ENCODE results near the gene DNAH11.
A peak's percentile ranks its signal among the peaks of the same experiment; 100 is the strongest.

The DNAH11 gene

DNA sequence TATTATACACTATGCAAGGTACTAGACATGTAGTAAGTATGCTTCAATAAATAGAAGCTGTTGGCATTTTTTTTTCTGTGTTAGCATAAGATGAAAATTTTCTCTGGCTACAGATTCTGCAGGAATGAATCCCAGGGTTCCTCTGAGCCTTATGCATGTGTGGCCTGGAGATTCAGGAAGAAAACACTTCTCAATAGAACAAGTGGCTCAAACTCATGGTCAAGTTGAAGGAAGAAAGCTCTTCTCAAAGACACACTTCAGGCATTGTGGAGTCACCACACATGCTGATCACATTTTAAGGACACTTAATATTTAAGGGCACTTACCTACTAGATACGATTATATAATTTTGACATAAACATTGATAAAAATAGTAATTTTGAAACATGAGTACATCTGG lies 19.5 kb downstream of the DNAH11 start:
- no peak for DNase-seq

DNA sequence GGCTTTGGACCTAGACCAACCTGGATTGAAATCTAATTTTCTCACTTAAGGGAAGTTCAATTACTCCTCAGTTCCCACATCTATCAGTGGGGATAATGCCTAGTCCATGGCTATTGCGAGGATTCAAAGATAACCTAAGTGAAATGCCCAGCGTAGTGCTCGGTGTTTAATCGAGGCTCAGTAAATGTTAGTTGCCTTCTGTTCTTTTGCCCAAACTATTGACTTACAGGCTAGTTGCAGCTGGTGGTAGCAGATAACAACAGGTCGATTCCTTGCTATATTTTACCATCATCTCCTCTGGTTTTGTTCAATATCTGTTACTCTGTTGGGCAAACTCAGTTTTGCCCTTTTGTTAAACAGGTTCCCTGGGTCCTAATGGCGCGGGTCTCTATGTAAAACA lies 22.8 kb downstream of the DNAH11 start:
- no peak for DNase-seq

GRCh38 chr7:21566094-21566493 lies 23.3 kb downstream of the DNAH11 start:
- no peak for DNase-seq

- peak; percentile 31 for DNase-seq
Measured at GRCh38 chr7:21568762-21569161, 25.9 kb downstream of the DNAH11 start.

DNA sequence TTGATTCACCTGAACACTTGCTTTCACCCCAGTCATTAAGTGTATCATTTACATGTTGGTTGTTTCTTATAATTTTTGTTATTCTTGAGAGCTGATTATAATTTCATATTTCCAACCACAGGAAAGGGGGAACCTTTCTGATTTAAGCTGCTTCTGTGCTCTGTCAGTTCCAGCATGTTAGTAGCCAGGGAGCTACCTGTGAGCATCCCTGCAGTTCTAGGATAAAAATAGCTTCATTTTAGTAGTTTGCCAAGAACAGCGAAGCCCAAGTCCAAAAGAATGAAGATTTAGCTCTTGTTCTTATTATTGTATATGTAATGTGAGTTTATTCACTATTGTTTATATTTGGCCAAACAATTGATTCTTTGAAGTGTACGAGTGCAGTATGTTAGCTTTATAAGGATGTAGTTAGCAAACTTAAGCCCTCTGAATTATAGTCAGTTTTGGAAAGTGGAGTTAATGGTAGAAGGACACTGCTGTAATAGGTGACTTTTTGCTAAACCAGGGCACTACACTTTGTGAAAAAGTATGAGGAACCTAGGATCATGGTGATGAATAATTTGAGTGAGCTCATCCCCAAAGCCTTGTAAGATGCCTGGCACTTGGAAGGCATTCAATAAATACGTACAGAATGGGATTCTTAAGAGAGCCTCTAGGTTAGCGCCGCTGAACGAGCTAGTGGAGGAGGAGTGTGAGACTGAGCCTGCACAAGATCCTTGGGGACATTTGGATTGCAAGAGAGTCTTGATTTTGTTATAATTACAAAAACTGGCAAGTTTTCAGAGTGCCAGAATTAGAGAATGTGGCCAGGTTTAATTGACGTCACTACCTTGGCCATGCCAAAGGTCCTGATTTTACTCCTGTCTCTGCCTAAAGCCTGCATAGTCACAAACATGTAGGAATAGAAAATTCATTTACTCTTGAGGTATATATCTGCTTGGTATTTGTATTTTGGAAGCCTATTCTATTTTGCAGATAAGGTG lies 29.8 kb downstream of the DNAH11 start:
- no peak for DNase-seq

DNA sequence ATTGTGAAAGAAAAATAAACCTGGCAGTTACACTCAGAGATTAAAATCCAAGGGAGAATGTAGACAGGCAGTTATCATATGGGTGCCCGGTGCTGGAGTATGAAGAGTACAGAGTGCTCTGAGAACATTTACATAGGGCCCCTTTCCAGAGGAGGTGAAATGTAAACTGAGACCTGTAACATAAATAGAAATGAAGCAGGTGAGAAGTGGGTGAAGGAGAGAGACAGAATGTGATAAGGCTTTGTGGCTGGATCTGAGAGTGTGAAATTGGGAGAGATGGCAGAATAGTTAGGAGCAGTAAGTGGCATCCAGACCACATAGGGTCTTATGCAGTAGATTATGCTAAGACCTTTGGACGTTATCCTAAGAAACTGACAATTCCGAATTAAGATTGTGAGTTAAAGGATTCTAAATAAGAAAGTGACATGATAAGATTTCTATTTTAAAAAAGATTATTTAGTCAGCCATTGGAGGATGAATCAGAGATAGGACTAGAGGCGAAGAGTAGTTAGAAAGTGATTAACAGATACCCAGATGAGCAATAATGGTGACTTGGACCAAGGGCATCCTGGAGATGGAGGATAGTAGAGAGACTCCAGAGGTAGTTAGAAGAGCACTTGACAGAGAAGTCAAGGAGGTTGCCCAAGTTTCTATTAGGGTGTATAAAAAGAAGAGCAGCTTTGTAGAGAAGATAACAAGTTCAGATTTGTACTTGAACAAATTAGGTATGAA lies 36.7 kb downstream of the DNAH11 start:
- no peak for DNase-seq

- DNase-seq, result no peak
Measured at GRCh38 chr7:21580073-21580521, 37.3 kb downstream of the DNAH11 start.

DNA sequence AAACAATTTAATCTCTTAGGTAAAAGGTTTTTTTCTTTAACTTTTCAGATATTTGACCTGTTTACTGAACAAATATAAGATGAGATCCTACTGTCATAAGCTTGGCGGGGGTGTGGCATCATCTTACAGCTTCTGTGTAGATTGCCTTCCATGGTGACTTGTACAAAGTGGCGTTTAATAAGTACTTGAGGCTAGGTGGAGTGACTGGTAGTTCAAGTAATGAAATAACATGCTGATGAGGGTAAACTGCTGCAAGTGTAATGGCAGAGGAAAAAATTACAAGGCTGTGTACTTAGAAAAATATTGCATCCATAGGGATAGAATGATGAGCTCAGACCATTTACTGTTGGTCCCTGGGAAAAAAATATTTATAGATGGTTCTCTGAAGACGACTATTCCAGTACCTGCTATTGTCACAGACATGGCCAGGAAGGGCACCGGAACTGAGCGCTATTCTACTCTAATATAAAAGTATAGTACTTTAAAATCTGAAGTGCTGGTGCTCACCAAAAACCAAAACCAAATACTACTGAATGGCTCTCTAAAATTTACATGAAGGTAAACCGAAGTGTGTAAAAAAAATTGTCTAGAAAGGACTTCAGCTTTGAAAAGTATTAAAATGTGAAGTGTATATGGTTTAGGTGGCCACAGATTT lies 42.4 kb downstream of the DNAH11 start:
- DNase-seq, result no peak

GRCh38 chr7:21587139-21587784 lies 44.4 kb downstream of the DNAH11 start:
- DNase-seq, result no peak

DNA sequence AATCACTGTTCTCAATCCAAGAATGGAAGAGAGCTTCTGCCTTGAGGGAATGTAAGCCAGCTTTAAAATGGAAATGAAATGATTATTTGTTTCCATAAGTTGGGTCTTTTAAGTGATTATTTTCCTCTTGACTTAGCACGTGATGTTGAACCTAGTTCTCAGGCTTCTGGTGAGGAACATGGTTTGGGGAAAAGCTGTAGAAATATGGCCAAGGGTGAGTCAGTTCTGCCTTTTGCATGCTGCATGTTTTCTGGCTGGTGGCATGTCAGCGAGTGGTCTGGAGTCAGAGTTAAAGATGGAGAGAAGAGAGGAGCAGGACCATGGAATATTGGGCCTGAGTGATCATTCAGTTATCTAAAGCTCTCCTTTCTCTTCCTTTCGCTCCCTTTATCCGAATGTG lies 54.0 kb downstream of the DNAH11 start:
- DNase-seq, result no peak

GRCh38 chr7:21603462-21603861 lies 60.6 kb downstream of the DNAH11 start:
- no peak for DNase-seq

DNA sequence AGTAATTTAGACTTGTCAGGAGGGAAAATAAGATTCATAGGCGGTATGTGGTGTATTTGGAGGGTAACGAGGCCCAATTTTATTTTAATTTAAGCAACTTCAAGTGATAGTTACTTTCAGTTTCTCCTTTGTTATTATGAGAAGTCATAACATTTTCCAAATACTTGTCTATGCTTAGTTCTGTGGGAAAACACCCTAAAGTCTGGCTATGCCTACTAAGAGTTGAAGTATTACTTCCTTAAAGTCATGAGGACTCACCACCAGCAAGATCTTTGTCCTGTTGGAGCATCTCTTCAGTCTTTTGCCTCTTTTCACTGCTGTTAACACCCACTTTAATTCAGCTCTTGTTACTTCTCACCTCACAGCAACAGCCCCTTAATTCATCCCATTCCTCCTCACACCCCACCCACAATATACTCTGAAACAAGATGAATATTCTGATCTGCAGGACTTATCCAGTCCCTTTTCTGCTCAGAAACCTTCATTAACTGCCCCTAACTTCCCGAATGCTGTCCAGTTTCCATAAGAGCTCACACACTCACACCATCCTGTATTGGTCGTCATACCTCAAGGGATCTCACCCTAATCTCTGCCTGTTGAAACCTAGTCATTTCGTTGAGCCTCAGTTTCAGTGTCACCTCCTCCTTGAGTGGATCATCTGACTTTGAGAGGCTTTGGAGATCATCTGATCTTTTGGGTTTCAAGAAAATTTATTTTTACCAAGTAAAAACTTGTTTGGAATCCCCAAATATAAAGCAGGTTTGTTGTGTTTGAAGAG lies 61.3 kb downstream of the DNAH11 start:
- no peak for DNase-seq

DNA sequence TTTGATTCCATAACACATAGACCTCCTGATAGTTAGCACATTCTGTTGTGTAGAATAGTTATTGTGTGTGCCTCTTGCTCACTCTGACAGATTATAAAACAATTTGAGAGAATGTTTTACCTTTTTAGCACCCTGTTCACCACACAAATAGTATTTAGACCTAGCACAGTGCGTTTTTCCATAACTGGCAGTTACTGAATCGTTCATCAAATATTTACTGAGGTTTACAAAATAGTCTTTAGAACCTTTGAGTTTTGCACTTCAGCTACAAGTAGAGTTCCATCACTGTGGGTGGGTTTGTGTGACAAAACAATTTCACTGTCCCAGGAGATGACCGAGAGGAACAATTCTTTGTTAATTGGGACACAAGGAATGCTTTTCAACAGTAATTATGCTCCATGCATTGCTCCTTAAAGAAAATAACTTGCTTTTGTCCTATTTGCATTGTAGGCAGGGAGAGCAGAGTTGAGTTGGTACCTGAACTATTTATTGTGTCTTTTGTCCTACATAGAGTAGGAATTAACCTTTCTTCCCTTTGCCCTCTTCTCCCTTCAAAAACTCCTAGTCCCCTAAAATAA lies 62.3 kb downstream of the DNAH11 start:
- no peak for DNase-seq

DNA sequence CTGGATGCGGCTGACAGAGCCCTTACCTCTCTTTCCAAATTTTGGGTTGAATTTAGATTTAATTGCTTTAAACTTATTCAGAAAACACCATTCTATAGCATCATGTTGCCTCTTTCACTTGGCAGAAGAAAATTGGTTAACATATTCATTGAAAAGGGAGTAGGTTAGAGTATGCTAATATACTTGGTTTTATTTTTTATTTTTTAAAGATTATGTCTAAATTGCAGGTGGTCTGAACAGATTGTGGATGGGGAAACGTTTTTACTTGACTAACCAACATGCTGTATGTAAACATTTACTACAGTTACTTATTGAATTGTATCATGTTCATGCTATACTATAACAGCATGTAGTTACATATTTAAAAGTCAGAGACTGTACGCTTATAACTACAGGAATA lies 65.6 kb downstream of the DNAH11 start:
- DNase-seq, result no peak

- no peak for DNase-seq
Measured at GRCh38 chr7:21611129-21611528, 68.3 kb downstream of the DNAH11 start.

DNA sequence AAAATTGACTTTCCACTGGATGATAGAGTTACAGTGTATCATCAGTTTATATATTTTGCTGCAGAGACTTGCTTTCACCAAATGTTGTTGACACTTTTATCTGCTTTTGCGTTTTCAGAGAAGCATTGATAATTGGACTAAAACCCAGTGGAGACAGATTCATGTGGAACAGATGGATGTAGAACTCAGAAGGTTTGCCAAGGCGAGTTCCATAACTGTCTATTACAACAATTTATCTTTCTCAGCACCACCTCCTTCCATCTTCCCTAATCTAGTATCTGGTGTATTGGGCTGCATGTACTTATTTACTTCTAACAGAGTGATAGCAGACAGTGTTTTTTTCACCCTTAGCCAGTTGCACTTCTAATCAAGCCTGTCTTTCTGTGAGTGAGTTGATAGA lies 73.3 kb downstream of the DNAH11 start:
- DNase-seq, result no peak

DNA sequence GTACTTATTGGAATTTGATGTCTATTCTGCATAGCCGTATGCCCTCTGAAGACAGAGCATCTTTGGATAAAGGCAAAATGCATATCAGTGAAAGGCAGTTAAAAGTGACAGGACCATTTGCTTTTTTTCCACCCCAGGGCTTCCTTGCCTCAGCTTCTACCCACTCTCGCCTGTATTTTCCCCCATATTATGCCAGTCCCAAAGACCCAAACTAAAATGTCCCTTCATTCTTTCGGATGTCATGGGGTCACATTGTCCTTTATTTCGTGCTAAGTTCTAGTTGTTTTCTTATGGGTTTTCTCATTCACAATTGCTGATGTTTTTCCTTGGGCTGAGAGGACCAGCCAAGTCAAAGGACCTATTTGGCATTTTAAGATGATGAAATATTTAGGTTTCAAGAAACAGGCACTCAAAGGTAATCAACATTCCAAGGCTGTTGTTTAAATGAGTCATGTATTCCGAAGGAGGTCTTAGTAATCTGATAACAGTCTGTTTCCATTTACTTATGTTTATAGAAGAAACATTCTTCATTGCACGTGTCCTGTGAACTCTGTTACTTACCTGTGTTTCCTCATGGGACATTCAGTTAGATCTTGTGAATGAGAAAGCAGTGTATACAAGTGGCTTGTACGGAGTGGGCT lies 74.1 kb downstream of the DNAH11 start:
- no peak for DNase-seq

- no peak for DNase-seq
Measured at GRCh38 chr7:21617513-21617912, 74.7 kb downstream of the DNAH11 start.

GRCh38 chr7:21617916-21618390 lies 75.1 kb downstream of the DNAH11 start:
- no peak for DNase-seq

DNA sequence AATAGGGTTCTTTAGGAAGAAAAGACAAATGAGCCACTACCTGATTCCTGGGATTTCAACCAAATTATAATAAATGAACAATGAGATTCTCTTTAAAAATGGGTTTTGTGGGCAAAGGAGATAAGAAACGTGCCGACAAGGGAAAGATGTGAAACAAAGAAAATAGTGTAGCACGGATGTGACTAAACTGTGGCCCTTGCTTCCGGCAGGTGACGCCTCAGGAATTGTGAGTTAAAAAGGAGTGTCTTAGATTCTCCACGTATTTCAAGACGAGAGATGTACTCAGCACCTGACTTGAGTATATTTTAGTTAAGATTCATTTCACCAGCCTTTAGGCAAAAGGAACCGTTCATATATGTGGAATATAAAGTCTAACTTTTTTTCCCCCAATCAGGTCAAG lies 75.9 kb downstream of the DNAH11 start:
- no peak for DNase-seq

GRCh38 chr7:21620054-21620453 lies 77.2 kb downstream of the DNAH11 start:
- DNase-seq, result no peak

Data from hematopoietic multipotent progenitor cell treated with erythropoietin and hydrocortisone succinate and interleukin-3 and kit ligand, for 8 days (in vitro differentiated cells).